GM04503 (cell line): Measurements from ENCODE around the gene IRAK3.
"Not testable (repeated sequence)": the region's sequence is repeated elsewhere in the genome, so short reads cannot be mapped to it uniquely, and the experiment has no call there.

Experiments
- DNase-seq: peaks from one replicate; pipeline ENCODE4 v3.0.0-alpha.2; 2012; ENCODE audit warnings: low read depth

Gene IRAK3

DNA sequence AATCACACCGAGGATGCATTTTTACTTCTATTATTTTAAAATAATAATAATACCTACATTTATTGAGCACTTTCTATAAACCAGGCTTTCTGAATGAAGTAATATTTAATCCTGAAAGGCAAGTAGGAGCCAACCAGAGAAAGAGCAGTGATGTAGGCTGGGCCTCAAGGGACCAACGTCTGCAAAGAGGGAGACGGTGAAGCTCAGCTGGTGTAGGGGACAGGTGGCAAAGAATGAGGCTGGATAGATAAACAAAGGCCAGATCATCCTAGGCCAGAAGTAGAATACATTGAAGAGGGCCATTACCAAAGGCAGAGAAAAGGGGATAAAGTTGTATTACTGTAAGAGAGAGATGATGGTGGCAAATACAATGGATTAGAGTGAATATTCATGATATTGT lies 18.4 kb upstream of the IRAK3 start:
- no peak for DNase-seq

DNA sequence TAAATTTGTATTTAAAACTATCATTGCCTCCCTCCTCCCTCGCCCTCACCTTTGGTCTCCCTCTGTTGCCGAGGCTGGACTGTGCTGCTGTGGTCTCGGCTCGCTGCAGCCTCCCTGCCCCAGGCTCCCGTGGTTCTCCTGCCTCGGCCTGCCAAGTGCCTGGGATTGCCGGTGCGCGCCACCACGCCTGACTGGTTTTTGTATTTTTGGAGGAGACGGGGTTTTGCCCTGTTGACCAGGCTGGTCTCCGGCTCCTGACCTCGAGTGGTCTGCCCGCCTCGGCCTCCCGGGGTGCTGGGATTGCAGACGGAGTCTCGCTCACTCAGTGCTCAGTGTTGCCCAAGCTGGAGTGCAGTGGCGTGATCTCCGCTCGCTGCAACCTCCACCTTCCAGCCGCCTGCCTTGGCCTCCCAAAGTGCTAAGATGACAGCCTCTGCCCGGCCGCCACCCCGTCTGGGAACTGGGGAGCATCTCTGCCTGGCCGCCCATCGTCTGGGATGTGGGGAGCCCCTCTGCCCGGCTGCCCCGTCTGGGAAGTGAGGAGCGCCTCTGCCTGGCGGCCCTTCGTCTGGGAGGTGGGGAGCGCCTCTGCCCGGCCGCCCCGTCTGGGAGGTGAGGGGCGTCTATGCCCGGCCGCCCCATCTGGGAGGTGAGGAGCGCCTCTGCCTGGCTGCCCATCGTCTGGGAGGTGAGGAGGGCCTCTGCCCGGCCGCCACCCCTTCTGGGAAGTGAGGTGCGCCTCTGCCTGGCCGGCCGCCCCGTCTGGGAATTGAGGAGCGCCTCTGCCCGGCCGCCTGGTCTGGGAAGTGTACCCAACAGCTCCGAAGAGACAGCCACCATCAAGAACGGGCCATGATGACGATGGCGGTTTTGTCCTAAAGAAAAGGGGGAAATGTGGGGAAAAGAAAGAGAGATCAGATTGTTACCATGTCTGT lies 14.4 kb upstream of the IRAK3 start:
- not testable (repeated sequence) for DNase-seq

DNA sequence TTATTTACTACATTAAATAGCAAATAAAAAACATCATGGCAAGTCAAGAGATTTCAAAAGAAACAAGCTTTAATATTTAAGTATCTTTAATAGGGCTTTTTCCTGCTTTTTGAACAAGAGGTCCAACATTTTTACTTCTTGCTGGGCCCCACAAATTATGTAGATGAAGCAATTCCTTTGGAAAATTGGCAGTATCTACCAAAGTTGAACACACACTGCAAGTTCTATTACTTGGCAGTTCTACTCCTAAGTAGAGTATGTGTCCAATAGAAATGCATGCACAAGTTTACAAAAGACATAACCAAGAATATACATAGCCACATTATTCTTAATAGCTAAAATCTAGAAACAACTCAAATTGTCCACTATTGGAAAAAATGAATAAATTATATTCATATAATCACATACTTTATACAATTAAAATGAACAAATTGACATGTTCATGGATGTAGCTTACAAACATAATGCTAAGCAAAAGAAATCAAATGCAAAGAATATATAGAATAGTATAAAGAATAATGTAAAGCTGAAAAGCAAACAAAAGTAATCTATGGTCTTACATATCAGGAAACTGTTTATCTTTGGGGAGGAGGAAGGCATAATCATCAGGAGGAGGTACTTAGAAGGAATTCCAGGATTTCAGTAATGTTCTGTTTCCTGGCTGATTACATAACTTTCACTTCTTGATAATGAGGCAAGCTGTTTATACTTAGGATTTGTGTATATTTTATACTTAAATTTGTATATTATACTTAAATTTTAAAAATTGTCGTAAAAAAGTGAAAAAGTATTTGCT lies 12.7 kb upstream of the IRAK3 start:
- DNase-seq = no peak

DNA sequence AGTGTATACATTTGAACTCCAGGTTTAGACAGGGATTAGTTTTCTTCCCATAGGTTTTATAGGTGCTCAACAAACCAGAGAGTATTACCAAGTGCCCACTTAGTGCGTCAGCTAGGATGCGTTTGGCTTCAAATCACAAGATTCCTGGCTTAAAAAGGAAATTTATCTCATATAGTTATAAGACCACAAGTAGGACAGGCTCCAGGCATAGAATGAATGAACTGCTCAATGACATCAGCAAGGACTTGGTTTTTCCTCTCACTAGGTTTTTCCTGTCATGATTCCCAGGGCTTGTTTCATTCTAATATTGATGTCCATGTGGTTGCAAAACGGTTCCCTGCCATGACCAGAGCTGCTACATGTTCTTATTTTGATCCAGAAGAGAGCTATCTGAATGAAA lies 6.1 kb upstream of the IRAK3 start:
- no peak for DNase-seq

DNA sequence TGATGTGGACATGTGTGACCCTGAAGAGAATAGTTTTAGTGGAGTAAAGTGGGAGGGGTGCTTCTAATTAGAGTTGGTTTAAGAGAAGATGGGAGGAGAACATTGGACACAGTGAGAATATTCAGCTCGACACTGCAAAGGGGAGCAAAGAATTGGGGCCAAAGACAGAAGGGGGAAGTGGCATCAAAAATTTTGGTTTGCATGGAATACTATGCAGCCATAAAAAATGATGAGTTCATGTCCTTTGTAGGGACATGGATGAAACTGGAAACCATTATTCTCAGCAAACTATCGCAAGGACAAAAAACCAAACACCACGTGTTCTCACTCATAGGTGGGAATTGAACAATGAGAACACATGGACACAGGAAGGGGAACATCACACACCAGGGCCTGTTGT lies 4.2 kb upstream of the IRAK3 start:
- DNase-seq = not testable (repeated sequence)

DNA sequence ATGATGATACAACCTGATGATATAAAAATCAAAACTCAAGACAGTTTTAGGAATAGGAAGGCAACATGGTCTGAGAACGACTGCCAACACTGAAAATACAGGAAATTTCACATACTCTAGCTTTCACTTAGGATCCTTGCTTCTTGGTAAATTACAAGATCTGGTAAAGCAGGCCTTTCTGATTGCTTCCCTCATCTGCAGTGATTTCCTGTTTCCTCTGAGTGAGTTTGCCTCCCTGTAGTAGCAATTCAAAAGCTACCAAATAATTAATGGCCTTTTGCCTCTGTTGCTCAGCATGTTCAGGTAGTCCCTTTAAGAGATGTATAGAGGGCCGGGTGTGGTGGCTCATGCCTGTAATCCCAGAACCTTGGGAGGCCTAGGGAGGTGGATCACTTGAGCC lies 2.0 kb upstream of the IRAK3 start:
- no peak for DNase-seq

DNA sequence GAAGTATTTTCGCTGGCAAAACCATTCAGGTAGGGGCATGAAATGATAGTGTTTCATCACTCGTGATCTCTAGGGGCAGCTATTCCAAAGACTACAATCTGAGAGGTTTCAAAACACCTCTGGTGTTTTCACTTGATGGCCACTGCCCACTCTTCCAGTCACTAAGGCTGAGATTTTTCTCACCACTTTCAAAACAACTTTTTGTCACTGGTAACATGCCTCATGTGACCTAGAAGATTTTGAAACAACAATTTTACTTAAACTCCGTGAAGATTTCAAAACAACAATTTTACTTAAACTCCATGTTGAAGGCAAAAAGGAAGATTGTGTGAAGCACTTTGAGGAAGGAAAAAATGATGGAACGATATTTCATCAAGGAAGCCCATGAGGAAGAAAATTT lies 1.2 kb upstream of the IRAK3 start:
- DNase-seq = no peak

DNA sequence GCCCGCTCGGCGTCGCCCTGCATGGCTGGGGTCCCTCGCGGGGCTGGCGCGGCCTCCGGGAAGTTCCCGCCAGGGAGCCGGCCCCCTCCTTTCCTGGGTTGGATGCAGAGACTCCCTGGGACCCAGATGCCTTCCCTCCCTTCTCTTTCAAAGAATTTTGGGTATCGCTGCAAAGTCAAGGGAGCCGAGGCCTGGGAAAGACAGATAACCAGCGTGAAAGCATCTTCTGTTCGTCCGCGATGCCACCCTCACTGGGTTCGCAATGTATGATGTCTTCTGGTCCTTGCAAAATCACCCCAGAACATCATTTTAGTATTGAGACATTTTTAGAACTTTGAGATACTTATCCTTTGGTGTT lies 451 bp downstream of the IRAK3 start:
- DNase-seq = no peak

DNA sequence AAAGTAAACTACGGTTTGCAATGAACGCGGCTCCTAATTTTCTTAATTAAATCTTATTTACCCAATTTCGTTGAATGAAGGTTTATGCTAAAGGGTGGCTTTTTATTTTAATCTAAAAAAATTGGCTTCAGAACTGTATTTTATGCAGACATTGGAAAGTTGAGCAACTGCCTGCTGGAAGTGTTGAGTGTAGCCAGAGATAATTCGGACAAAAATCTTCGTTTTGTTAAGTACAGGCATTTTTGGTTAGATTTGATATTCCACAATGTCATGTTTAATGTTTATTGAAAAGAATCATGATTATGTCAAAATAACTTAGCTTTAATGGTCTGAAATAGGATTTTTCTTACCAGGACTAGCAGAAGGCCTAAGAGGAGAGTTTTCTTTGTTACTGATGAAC lies 875 bp downstream of the IRAK3 start:
- DNase-seq = no peak

DNA sequence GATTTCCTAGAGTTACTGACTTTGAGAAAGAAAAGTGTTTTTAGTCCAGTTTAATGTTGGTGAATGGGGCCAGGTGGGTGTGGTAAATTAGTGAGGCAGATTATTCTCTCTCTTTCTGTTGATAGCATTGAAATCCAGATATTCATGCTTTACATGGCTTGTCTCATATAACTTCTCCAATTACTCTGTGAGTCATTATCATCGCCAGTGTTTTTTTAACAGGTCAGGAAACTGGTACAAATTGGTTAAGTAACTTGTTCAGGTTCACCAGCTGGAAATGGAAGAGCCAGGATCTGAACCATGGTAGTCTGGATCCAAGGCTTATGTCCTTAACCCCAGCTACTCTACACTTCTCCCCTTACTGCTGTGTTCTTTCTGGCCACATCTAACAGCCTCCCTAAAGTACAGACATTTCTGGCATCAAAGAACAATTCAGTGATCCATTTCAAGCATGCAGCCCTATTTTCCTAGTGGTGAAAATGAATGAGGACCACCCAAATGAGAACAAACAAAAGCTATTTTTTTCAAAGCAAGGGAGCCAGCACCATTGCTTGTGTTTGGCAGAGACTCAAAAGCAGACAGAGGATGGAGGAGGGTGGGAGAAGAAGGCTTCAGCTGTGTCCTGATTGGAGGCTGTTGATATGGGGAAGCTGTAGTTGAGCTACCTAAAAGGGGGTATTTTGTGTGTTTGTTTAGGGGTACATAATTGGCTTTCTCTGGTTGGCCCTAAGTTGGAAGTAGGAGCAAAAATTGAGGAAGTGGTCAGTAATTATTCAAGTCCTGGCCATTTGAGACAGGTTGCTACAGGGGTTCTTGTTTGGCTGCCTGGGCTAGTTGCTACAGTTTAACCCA lies 1.7 kb downstream of the IRAK3 start:
- DNase-seq = no peak

DNA sequence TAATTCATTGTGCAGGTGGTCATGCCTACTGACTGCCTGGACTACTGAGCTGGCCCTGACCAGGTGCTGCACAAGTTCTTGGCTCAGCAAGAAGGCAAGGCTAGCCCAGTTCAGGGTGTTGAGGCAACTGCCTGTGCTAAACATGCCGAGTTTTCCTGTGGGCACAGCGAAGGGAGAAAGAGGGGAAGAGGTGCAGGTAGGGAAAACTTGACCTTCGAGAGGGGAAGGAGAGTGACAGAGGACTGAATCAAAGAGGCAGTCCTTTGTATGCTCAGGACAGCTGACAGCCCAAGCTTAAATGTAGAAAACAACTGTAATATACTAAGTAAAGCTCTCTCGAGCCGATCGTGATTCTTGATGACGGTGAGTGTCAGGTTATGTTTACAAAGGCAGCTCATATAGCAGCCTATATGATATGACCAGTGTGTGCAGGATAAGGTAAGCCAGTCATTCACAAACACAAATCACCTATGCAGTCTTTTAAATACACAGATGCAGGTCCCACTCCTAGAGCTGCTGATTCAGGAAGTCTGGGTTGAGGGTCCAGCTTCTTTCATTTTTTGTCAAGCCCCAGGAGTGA lies 2.6 kb downstream of the IRAK3 start:
- DNase-seq = no peak

DNA sequence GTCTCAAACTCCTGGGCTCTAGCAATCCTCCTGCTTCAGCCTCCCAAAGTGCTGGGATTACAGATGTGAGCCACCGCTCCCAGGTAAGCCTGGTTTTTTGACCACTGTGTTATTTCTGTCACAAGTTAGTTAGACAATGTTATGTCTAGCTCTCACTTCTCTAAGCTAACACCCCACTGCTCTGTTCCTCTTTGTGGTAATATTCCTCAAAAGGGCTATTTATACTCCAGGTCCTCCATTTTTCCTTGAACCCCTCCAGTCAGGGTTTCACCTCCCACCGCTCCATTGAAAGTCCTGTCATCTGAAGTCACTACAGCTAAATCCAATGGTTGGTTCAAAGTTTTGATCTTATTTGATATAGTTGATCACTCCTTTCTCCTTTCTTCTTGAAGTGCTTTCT lies 5.1 kb downstream of the IRAK3 start:
- no peak for DNase-seq

DNA sequence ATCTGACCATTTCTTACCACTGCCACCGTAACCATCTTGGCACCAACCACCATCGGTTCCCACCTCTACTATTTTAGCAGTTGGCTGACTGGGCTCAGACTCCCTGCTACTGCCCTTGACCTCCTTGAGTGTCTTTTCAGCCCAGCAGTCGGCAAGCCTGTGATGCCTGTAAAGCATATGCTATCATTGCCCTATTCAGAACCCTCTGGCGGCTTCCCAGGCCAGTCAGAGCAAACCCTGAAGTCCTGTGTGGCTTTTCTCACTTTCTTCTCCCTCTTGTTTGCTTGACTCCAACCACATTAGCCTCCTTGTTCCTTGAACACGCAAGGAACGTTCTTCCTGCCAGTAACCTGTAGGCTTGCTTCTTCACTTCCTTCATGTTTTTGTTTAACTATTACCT lies 6.2 kb downstream of the IRAK3 start:
- DNase-seq = no peak

DNA sequence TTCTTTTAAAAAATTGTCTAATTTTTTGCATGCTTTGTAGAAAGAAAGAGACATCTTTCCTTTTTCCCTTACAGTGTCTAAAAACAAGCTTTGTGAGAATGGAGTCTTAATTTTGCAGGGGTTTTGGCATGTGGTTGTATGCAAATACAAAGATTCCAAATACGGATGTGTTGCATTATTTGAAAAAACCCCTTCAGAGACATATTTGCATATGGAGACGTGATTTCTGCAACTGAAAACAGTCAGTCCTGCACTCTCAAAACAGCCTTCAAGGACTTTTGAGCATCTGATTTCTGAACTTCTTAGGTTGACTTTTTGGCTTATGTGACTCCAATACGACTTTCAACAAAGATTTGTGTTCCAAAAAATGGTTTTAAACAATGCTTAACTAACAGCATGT lies 7.8 kb downstream of the IRAK3 start:
- no peak for DNase-seq

DNA sequence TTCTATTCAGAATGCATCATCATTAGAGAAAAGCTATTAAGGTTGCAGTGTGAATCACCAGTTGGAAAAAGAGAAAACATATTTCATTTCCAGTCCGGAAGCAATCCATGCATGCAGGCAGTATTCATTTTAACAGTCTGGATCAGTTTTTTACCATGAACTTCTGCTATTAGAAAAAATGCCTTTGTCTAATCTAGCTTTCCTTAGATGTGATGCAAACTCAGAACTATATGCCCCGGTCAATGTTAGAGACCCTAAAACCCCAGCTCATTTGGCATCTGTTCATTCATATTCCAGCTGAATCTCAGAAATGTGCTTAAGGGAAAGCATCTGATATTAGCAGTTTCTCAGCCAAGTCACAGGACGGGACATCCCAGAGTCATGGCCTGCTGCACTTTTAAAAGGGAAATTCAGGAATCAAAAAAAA lies 8.5 kb downstream of the IRAK3 start:
- no peak for DNase-seq

DNA sequence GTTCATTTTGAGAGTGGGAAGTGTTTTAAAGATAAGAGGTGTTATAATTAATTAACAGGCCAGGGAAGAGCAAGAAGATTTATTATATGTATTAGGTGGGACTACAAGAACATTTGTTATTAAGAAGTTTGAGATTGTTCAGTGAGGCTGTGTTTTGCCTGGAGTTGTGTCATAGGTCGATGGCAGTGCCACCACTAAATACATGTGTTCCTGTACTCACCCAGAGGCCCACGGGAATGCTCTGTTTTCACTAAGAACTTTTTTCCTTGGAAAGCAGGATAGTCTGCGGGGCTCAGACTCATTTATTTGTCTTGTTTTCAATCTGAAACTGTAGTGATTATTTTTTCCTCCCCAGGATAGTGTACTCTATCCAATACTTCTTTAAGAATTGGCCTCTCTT lies 10.1 kb downstream of the IRAK3 start:
- DNase-seq = no peak

DNA sequence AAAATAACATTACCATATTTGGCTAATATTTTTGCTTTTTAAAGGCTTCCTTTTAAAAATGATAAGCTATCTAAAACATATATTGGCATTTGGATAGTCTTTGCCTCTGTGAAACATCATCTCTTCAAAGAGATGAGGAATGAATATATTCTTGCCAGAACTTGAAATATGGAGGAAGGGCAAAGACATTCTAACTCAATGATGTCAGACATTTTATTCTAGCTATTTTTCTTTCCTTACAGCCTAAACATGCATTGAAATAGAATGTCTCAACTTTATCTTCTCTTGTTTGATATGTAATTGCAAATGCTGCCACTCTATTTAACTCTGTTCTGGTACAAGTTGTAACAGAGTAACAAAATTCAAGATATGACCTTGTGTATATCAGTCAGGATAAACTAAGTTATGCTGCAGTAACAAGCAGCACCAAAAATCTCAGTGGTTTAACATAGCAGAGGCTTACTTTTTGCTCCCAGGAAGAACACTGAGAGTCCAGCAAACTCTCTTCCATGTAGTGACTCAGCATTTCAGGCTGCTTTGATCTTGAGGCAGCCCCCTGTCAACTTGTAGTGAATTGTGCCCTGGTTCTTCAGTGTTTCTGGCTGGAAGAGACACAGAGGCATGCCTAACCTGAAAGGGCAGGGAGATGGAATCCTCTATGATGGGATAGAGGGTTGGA lies 11.0 kb downstream of the IRAK3 start:
- DNase-seq = no peak

DNA sequence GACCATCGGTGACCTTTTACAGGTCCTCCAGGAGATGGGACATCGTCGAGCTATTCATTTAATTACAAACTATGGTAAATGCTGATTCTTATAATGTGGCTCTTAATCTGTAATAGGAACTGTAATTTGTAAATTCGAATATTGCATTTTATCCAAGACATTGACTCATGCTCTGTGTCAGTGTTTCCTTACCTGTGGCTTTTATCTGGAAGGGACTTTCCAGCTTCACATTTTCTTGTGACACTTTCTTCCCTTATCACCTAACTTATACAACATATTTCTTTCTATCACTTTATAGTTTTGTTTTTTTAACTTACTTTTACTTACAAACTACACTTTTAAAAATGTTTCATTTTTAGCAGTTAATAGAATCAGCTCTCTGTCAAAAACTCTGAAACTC lies 14.8 kb downstream of the IRAK3 start:
- DNase-seq = no peak

DNA sequence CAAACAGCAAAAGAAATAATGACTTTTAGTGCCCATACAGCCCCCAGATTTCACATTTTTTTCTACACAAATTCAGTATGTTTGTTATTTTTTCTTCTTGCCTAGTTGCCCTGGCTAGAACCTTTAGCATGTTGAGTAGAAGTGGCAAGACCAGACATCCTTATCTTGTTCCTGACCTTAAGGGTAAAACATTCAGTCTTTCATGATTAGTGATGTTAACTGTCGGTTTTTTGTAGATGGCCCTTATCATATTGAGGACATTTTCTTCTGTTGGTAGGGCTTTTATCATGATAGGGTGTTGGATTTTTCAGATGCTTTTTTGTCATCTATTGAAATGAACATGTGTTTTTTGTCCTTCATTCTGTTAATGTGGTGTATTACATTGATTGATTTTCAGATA lies 17.1 kb downstream of the IRAK3 start:
- no peak for DNase-seq

DNA sequence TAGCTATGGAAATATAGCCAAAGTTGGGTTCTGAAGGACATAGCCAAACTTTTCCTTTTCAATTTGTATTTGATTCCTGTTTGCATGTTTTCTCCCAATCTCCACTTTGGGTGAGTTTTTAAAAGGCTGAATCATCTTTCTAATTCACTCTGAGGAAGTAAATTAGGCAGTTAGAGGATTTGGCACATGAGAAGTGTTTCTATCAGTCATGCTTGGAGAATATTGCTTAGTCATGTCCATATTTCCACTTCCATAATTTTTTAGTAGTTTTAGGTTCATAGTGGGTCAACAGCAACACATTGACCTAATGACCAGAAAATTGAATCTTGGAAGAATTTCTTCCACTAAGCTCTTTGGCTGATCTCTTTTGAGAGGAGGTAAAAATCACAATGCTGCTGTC lies 21.8 kb downstream of the IRAK3 start:
- no peak for DNase-seq

DNA sequence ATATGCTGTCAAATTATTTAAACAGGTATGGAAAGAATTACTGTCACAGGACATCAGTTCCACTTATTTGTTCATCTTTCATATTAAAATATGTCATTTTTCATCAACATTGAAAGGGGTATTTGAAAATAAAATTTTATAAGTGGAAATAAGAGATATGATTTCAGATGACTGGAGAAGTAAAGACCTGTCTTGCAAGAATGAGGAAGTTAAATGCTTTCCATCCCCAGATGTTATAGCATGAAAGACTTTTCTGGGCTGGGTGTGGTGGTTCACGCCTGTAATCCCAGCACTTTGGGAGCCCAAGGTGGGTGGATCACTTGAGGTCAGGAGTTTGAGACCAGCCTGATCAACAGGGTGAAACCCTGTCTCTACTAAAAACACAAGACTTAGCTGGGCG lies 22.6 kb downstream of the IRAK3 start:
- not testable (repeated sequence) for DNase-seq

DNA sequence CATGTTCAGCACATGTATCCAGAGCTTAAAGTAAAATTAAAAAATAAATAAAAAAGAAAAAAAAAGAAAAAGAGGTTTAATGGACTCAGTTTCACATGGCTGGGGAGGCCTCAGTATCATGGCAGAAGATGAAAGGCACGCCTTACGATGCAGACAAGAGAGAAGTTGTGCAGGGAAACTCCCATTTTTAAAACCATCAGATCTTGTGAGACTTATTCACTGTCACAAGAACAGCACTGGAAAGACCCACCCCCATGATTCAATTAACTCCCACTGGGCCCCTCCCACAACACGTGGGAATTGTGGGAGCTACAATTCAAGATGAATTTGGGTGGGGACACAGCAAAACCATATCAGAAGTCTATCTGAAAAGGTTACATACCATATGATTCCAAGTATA lies 24.0 kb downstream of the IRAK3 start:
- not testable (repeated sequence) for DNase-seq
